GM23338 (cell line): Measurements from ENCODE around the gene SLC34A3. TPM values are rescaled to one million over a fixed set of nuclear protein-coding genes. Genes with fewer than 3 reads are reported as not detected.

Experiments used
- ATAC-seq: fragments of 200-7000 bp; cut with Tn5 transposase; 3 replicates; pipeline ENCODE4 v1.9.1; 2020
- DNase-seq: peaks from one replicate; pipeline ENCODE4 v3.0.0-alpha.2; 2015; ENCODE audit warnings: low spot score
- H2AFZ ChIP-seq: fragments of 200-600 bp; sonication (generic); 2 replicates; pipeline ENCODE4 v1.8.0; 2016; ENCODE audit warnings: antibody characterized with exemption, mild to moderate bottlenecking, moderate library complexity
- H3F3A ChIP-seq: fragments of 200-600 bp; sonication (generic); replicated peaks from 2 replicates; pipeline ENCODE4 v1.8.0; 2017; ENCODE audit warnings: antibody characterized with exemption, mixed run types, low read depth
- H3K27ac ChIP-seq: fragments of 200-600 bp; sonication (generic); 2 replicates; pipeline ENCODE4 v1.6.1; 2016; ENCODE audit warnings: low read depth
- H3K27me3 ChIP-seq: fragments of 200-600 bp; sonication (generic); 2 replicates; pipeline ENCODE4 v1.8.0; 2016; ENCODE audit warnings: mild to moderate bottlenecking, mixed run types, moderate library complexity; ENCODE audit not compliant: insufficient read depth
- H3K36me3 ChIP-seq: fragments of 200-600 bp; sonication (generic); 2 replicates; pipeline ENCODE4 v1.8.0; 2016; ENCODE audit warnings: mild to moderate bottlenecking; ENCODE audit not compliant: insufficient read depth
- H3K4me1 ChIP-seq: fragments of 200-600 bp; sonication (generic); 2 replicates; pipeline ENCODE4 v1.8.0; 2016; ENCODE audit warnings: mild to moderate bottlenecking, moderate library complexity; ENCODE audit not compliant: insufficient read depth
- H3K4me2 ChIP-seq: fragments of 200-600 bp; sonication (generic); 2 replicates; pipeline ENCODE4 v1.7.1; 2017; ENCODE audit warnings: mixed run types
- H3K4me3 ChIP-seq: fragments of 200-600 bp; sonication (generic); 2 replicates; pipeline ENCODE4 v1.6.1; 2016; ENCODE audit warnings: mixed run types
- H3K79me2 ChIP-seq: fragments of 200-600 bp; sonication (generic); replicated peaks from 2 replicates; pipeline ENCODE4 v1.8.0; 2017; ENCODE audit warnings: mild to moderate bottlenecking; ENCODE audit not compliant: insufficient read depth
- H3K9me2 ChIP-seq: fragments of 200-600 bp; sonication (generic); 2 replicates; pipeline ENCODE4 v1.8.0; 2017; ENCODE audit not compliant: insufficient read depth
- H4K20me1 ChIP-seq: fragments of 200-600 bp; sonication (generic); replicated peaks from 2 replicates; pipeline ENCODE4 v1.8.0; 2017; ENCODE audit warnings: mild to moderate bottlenecking; ENCODE audit not compliant: insufficient read depth
- H3K27ac Mint-ChIP-seq: 2 replicates; pipeline ENCODE4 v1.8.0; 2020; ENCODE audit warnings: inconsistent platforms, mild to moderate bottlenecking, moderate library complexity, mixed read lengths
- H3K27me3 Mint-ChIP-seq: 3 replicates; pipeline ENCODE4 v1.8.0; 2022; ENCODE audit warnings: low read depth, mild to moderate bottlenecking, moderate library complexity, mixed read lengths, inconsistent platforms; ENCODE audit not compliant: insufficient read depth, poor library complexity
- H3K36me3 Mint-ChIP-seq: 3 replicates; pipeline ENCODE4 v1.8.0; 2021; ENCODE audit warnings: low read depth, mild to moderate bottlenecking, inconsistent platforms, moderate library complexity, mixed read lengths
- H3K4me1 Mint-ChIP-seq: 3 replicates; pipeline ENCODE4 v1.8.0; 2020; ENCODE audit warnings: mild to moderate bottlenecking, inconsistent platforms, mixed read lengths
- H3K4me3 Mint-ChIP-seq: 3 replicates; pipeline ENCODE4 v1.8.0; 2021; ENCODE audit warnings: moderate library complexity, mild to moderate bottlenecking, inconsistent platforms, mixed read lengths
- H3K9me3 Mint-ChIP-seq: 3 replicates; pipeline ENCODE4 v1.8.0; 2020; ENCODE audit warnings: moderate library complexity, mild to moderate bottlenecking, inconsistent platforms, mixed read lengths
- CREB1 ChIP-seq: fragments of 250-450 bp; sonication (Bioruptor Pico); IDR thresholded peaks from 2 replicates; pipeline ENCODE4 v1.5.0; 2020; ENCODE audit warnings: low read depth, mild to moderate bottlenecking, moderate library complexity
- EZH2 ChIP-seq: fragments of 200-600 bp; sonication (generic); IDR thresholded peaks from one replicate; pipeline ENCODE4 v1.8.0; 2017; ENCODE audit warnings: antibody characterized with exemption, mild to moderate bottlenecking, low read depth; ENCODE audit not compliant: unreplicated experiment
- EZH2phosphoT487 ChIP-seq: fragments of 200-600 bp; sonication (generic); IDR thresholded peaks from one replicate; pipeline ENCODE4 v1.8.1; 2018; ENCODE audit warnings: antibody characterized with exemption; ENCODE audit not compliant: unreplicated experiment
- JUNB ChIP-seq: IDR thresholded peaks from one replicate; pipeline ENCODE4 v1.6.1; 2016; ENCODE audit warnings: antibody characterized with exemption; ENCODE audit not compliant: unreplicated experiment
- NANOG ChIP-seq: IDR thresholded peaks from 2 replicates; pipeline ENCODE4 v1.6.1; 2016; ENCODE audit warnings: antibody characterized with exemption, borderline replicate concordance
- POLR2AphosphoS5 ChIP-seq: IDR thresholded peaks from 2 replicates; pipeline ENCODE4 v1.6.1; 2016; ENCODE audit warnings: antibody characterized with exemption, low read depth
- STAT1 ChIP-seq: IDR thresholded peaks from one replicate; pipeline ENCODE4 v1.6.1; 2016; ENCODE audit warnings: antibody characterized with exemption; ENCODE audit not compliant: unreplicated experiment
- ZNF114 ChIP-seq: fragments of 250-450 bp; sonication (Bioruptor Pico); IDR thresholded peaks from 2 replicates; pipeline ENCODE4 v1.5.0; 2020; ENCODE audit warnings: mild to moderate bottlenecking, moderate library complexity
- ZNF331 ChIP-seq: fragments of 250-450 bp; sonication (Bioruptor Pico); IDR thresholded peaks from 2 replicates; pipeline ENCODE4 v1.5.0; 2020; ENCODE audit warnings: low read depth, mild to moderate bottlenecking, moderate library complexity
- ZNF462 ChIP-seq: fragments of 250-450 bp; sonication (Bioruptor Pico); IDR thresholded peaks from 2 replicates; pipeline ENCODE4 v1.5.0; 2020; ENCODE audit warnings: mild to moderate bottlenecking, moderate library complexity
- polyA plus RNA-seq: library from polyadenylated mRNA; unstranded; fragments of >200 nt; fragmentation: Nextera tagmentation; extraction: Ambion mirVana; gene quantifications from 2 replicates; pipeline ENCODE4 v1.2.1, GENCODE V29; 2016
- total RNA-seq: library from RNA; depleted of rRNA; stranded (reverse); fragments of >200 nt; shearing (Covaris generic); gene quantifications from 2 replicates; pipeline ENCODE4 v1.2.3, GENCODE V29; 2014
- TF ChIP-seq, protein P1 (sequence below): IDR thresholded peaks from 2 replicates; pipeline ENCODE4 v1.6.1; 2016; ENCODE audit warnings: antibody characterized with exemption
- TF ChIP-seq, protein P2 (sequence below): IDR thresholded peaks from one replicate; pipeline ENCODE4 v1.6.1; 2018; ENCODE audit warnings: antibody characterized with exemption; ENCODE audit not compliant: unreplicated experiment

The SLC34A3 gene
- total and polyA plus RNA-seq, 2 experiments from 2014 or later: not detected

- no peak for TF ChIP-seq ZNF462 (CRISPR knock-in tag)
- TF ChIP-seq JUNB: no peak
- TF ChIP-seq, protein P1, sequence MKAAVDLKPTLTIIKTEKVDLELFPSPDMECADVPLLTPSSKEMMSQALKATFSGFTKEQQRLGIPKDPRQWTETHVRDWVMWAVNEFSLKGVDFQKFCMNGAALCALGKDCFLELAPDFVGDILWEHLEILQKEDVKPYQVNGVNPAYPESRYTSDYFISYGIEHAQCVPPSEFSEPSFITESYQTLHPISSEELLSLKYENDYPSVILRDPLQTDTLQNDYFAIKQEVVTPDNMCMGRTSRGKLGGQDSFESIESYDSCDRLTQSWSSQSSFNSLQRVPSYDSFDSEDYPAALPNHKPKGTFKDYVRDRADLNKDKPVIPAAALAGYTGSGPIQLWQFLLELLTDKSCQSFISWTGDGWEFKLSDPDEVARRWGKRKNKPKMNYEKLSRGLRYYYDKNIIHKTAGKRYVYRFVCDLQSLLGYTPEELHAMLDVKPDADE: no peak
- TF ChIP-seq POLR2AphosphoS5: no peak
- no peak for TF ChIP-seq ZNF114 (CRISPR knock-in tag)
Measured at GRCh38 chr9:137256362-137256761, 25.7 kb downstream of the SLC34A3 start (continued).

- peak overlapping the region; percentile 89 for H3K4me3 Mint-ChIP-seq
- Histone ChIP-seq H3K79me2 (peaks cover 24% of the 10 kb centered on the region), H3F3A (peaks cover 16% of the 10 kb centered on the region), H3K27ac (no peak overlapping the region), H4K20me1 (no peaks in the 10 kb centered on the region; the same call in 1 of the 2 replicates), H3K36me3 (peaks cover 9% of the 10 kb centered on the region), H3K4me1 (peaks cover 13% of the 10 kb centered on the region; the same call in 1 of the 2 replicates), H3K27me3 (peaks cover 4% of the 10 kb centered on the region; the same call in 1 of the 2 replicates), H3K4me2 (peak overlapping the region; percentile 94; the same call in 1 of the 2 replicates), H3K4me3 (peak overlapping the region; percentile 96; the same call in 1 of the 2 replicates), H2AFZ (no peak overlapping the region), H3K9me2 (no peaks in the 10 kb centered on the region)
- H3K36me3 Mint-ChIP-seq: peaks cover 19% of the 10 kb centered on the region
- peaks cover 20% of the 10 kb centered on the region for H3K27me3 Mint-ChIP-seq
- ATAC-seq (no peak), DNase-seq (no peak)
- H3K4me1 Mint-ChIP-seq: peaks cover 9% of the 10 kb centered on the region
- H3K27ac Mint-ChIP-seq: no peak overlapping the region
- TF ChIP-seq EZH2: no peak
- TF ChIP-seq ZNF114 (CRISPR knock-in tag): no peak
- TF ChIP-seq NANOG: no peak
- TF ChIP-seq CREB1 (CRISPR knock-in tag): no peak
- TF ChIP-seq, protein P2, sequence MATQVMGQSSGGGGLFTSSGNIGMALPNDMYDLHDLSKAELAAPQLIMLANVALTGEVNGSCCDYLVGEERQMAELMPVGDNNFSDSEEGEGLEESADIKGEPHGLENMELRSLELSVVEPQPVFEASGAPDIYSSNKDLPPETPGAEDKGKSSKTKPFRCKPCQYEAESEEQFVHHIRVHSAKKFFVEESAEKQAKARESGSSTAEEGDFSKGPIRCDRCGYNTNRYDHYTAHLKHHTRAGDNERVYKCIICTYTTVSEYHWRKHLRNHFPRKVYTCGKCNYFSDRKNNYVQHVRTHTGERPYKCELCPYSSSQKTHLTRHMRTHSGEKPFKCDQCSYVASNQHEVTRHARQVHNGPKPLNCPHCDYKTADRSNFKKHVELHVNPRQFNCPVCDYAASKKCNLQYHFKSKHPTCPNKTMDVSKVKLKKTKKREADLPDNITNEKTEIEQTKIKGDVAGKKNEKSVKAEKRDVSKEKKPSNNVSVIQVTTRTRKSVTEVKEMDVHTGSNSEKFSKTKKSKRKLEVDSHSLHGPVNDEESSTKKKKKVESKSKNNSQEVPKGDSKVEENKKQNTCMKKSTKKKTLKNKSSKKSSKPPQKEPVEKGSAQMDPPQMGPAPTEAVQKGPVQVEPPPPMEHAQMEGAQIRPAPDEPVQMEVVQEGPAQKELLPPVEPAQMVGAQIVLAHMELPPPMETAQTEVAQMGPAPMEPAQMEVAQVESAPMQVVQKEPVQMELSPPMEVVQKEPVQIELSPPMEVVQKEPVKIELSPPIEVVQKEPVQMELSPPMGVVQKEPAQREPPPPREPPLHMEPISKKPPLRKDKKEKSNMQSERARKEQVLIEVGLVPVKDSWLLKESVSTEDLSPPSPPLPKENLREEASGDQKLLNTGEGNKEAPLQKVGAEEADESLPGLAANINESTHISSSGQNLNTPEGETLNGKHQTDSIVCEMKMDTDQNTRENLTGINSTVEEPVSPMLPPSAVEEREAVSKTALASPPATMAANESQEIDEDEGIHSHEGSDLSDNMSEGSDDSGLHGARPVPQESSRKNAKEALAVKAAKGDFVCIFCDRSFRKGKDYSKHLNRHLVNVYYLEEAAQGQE: no peak
- TF ChIP-seq, protein P1: no peak
- TF ChIP-seq ZNF331 (CRISPR knock-in tag): no peak
- no peak for TF ChIP-seq JUNB
- TF ChIP-seq EZH2phosphoT487: no peak
- TF ChIP-seq STAT1: no peak
- TF ChIP-seq POLR2AphosphoS5: no peak
- H3K9me3 Mint-ChIP-seq: no peaks in the 10 kb centered on the region; the same call in 2 of the 3 replicates
Measured at GRCh38 chr9:137256856-137257255, 26.2 kb downstream of the SLC34A3 start.
